ENCODE measurements around the gene OR52A5.

- TF ChIP-seq, protein P1, sequence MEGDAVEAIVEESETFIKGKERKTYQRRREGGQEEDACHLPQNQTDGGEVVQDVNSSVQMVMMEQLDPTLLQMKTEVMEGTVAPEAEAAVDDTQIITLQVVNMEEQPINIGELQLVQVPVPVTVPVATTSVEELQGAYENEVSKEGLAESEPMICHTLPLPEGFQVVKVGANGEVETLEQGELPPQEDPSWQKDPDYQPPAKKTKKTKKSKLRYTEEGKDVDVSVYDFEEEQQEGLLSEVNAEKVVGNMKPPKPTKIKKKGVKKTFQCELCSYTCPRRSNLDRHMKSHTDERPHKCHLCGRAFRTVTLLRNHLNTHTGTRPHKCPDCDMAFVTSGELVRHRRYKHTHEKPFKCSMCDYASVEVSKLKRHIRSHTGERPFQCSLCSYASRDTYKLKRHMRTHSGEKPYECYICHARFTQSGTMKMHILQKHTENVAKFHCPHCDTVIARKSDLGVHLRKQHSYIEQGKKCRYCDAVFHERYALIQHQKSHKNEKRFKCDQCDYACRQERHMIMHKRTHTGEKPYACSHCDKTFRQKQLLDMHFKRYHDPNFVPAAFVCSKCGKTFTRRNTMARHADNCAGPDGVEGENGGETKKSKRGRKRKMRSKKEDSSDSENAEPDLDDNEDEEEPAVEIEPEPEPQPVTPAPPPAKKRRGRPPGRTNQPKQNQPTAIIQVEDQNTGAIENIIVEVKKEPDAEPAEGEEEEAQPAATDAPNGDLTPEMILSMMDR (IDR thresholded peaks at IDR 0.05), result no peak
- TF ChIP-seq POLR2AphosphoS5 (IDR thresholded peaks at IDR 0.05), result no peak
Observed at GRCh38 chr11:5153574-5154431, 15.6 kb upstream of the OR52A5 start.
